HepG2 (cell line): ENCODE measurements around the gene C2orf76. TPM values are rescaled to one million over a fixed set of nuclear protein-coding genes. Genes with fewer than 3 reads are reported as not detected.
A peak's percentile ranks its signal among the peaks of the same experiment; 100 is the strongest.

ENCODE experiments used
- BRF2 ChIP-seq: sonication (generic); formaldehyde crosslinking; IDR thresholded peaks from 2 replicates; pipeline ENCODE4 v1.8.1; 2022; ENCODE audit warnings: mild to moderate bottlenecking, missing genetic modification reagents
- DZIP1 ChIP-seq: sonication (generic); formaldehyde crosslinking; IDR thresholded peaks from 2 replicates; pipeline ENCODE4 v1.5.0; 2020; ENCODE audit warnings: mild to moderate bottlenecking, missing genetic modification reagents
- ERF ChIP-seq: IDR thresholded peaks from 2 replicates; pipeline ENCODE4 v1.6.1; 2018; ENCODE audit warnings: missing biosample characterization, missing genetic modification reagents
- GABPB1 ChIP-seq: IDR thresholded peaks from 2 replicates; pipeline ENCODE4 v1.6.1; 2016; ENCODE audit warnings: mild to moderate bottlenecking, missing genetic modification reagents, moderate library complexity, missing compliant biosample characterization
- HBP1 ChIP-seq: IDR thresholded peaks from 2 replicates; pipeline ENCODE4 v1.6.1; 2016; ENCODE audit warnings: low read depth, control low read depth
- HNRNPL ChIP-seq: fragments of 200-400 bp; formaldehyde crosslinking; IDR thresholded peaks from 2 replicates; pipeline ENCODE4 v1.6.1; 2017; ENCODE audit warnings: mild to moderate bottlenecking, low read depth, low read length
- KDM3A ChIP-seq: IDR thresholded peaks from 2 replicates; pipeline ENCODE4 v1.6.1; 2018; ENCODE audit warnings: low read depth, missing compliant biosample characterization
- KDM4B ChIP-seq: sonication (generic); formaldehyde crosslinking; IDR thresholded peaks from 2 replicates; pipeline ENCODE4 v1.4.0; 2020; ENCODE audit warnings: missing genetic modification reagents
- MTA1 ChIP-seq: sonication (generic); formaldehyde crosslinking; IDR thresholded peaks from 2 replicates; pipeline ENCODE4 v1.4.0; 2020; ENCODE audit warnings: missing genetic modification reagents, mild to moderate bottlenecking, borderline replicate concordance
- PAF1 ChIP-seq: IDR thresholded peaks from 2 replicates; pipeline ENCODE4 v1.6.1; 2016; ENCODE audit warnings: missing genetic modification reagents, missing compliant biosample characterization
- PRDM4 ChIP-seq: sonication (generic); formaldehyde crosslinking; IDR thresholded peaks from 2 replicates; pipeline ENCODE4 v1.9.0; 2021; ENCODE audit warnings: missing genetic modification reagents, borderline replicate concordance
- RARG ChIP-seq: sonication (generic); formaldehyde crosslinking; IDR thresholded peaks from 2 replicates; pipeline ENCODE4 v1.4.0; 2020; ENCODE audit warnings: low read depth, mild to moderate bottlenecking, missing genetic modification reagents
- RXRA ChIP-seq: sonication (generic); formaldehyde crosslinking; IDR thresholded peaks from 2 replicates; pipeline ENCODE4 v1.5.1; 2020; ENCODE audit warnings: missing genetic modification reagents
- SOX6 ChIP-seq, 2 experiments: fragments of 450-650 bp in 1 of 2; sonication (generic) in 1 of 2; formaldehyde crosslinking in 1 of 2; IDR thresholded peaks; 2 replicates each; pipeline versions ENCODE4 v1.4.0 to v1.6.1; 2017 to 2020; ENCODE audit warnings: antibody characterized with exemption in 1 of 2, mild to moderate bottlenecking in 1 of 2, missing genetic modification reagents in 1 of 2
- ZNF251 ChIP-seq: sonication (generic); formaldehyde crosslinking; IDR thresholded peaks from 2 replicates; pipeline ENCODE4 v1.9.0; 2021; ENCODE audit warnings: mild to moderate bottlenecking, missing genetic modification reagents
- ZNF530 ChIP-seq: sonication (generic); formaldehyde crosslinking; IDR thresholded peaks from 2 replicates; pipeline ENCODE4 v1.5.0; 2020; ENCODE audit warnings: low read depth, mild to moderate bottlenecking, missing genetic modification reagents
- ZNF713 ChIP-seq: sonication (generic); formaldehyde crosslinking; IDR thresholded peaks from 2 replicates; pipeline ENCODE4 v1.4.0; 2020; ENCODE audit warnings: mild to moderate bottlenecking, missing genetic modification reagents
- ZNF773 ChIP-seq: sonication (generic); formaldehyde crosslinking; IDR thresholded peaks from 2 replicates; pipeline ENCODE4 v1.4.0; 2020; ENCODE audit warnings: missing genetic modification reagents, borderline replicate concordance
- polyA plus RNA-seq, 8 experiments: library from polyadenylated mRNA; depleted of rRNA in 3 of 8; stranded (reverse) in 7 of 8; unstranded in 1 of 8; fragments of >200 nt; fragmentation: Illumina TruSeq in 4 of 8; extraction: Trizol in 4 of 8; gene quantifications; 2 replicates each; pipeline versions ENCODE4 v1.2.1 to v1.2.3, GENCODE V29; 2011 to 2016; ENCODE audit warnings: low read depth in 4 of 8, missing spikeins in 1 of 8, mixed read lengths in 1 of 8; ENCODE audit not compliant: insufficient read depth in 1 of 8
- total RNA-seq, 5 experiments: library from RNA; depleted of rRNA; stranded (reverse); fragments of >200 nt; fragmentation: Illumina TruSeq; extraction: Trizol; gene quantifications; 2 replicates each; pipeline ENCODE4 v1.2.3, GENCODE V29; 2016; ENCODE audit warnings: low read depth in 1 of 5

Gene C2orf76
- total and polyA plus RNA-seq, 2 of the 13 experiments (the other 11 are each of a cell fraction or from before 2014, with no cell fraction given), result 7.7 to 8.5 TPM

- TF ChIP-seq DZIP1 (no peak), KDM3A (CRISPR knock-in tag) (peak; percentile 56; the same call in 1 of the 2 replicates), PRDM4 (CRISPR knock-in tag) (no peak), RARG (CRISPR knock-in tag) (no peak), GABPB1 (CRISPR knock-in tag) (no peak), ZNF773 (CRISPR knock-in tag) (no peak), ZNF530 (CRISPR knock-in tag) (no peak), HNRNPL (no peak), ZNF713 (CRISPR knock-in tag) (no peak), RXRA (0 out of 2 replicates have a peak, but pooled peaks have one; percentile 19), HBP1 (CRISPR knock-in tag) (no peak), KDM4B (CRISPR knock-in tag) (no peak), SOX6 (IDR thresholded peaks at IDR 0.05) (no peak), SOX6 (CRISPR knock-in tag; IDR thresholded peaks at IDR 0.05) (0 out of 2 replicates have a peak, but pooled peaks have one; percentile 20), ZNF251 (CRISPR knock-in tag) (no peak), PAF1 (no peak), MTA1 (CRISPR knock-in tag) (no peak), BRF2 (CRISPR knock-in tag) (no peak), ERF (CRISPR knock-in tag) (0 out of 2 replicates have a peak, but pooled peaks have one; percentile 20)
Measured at GRCh38 chr2:119290859-119291587, 75.6 kb downstream of the C2orf76 start (continued).
